Activated gamma-delta T cell (primary cell): Measurements from ENCODE around the gene IFT80.
A peak's percentile ranks its signal among the peaks of the same experiment; 100 is the strongest.

Experiments used
- DNase-seq: peaks from one replicate; lab custom pipeline; 2025; lab: John Stamatoyannopoulos, UW
- total RNA-seq, 2 donors: gene quantifications; one replicate each; lab custom pipeline; 2026; lab: John Stamatoyannopoulos, UW

IFT80 gene
- 36.6 to 58.4 reads per million in 2 donors for total RNA-seq

- peak; percentile 85 for DNase-seq
Measured at GRCh38 chr3:160399125-160400029, at the start of gene IFT80, which contains the start of gene SMC4. TSS of gene IFT80 (minus strand) at chr3:160399225. CDS start at chr3:160384600, 14,625 bp downstream. TSS of gene SMC4 (plus strand) at chr3:160399650. CDS start at chr3:160400827, 1,177 bp downstream.

DNA sequence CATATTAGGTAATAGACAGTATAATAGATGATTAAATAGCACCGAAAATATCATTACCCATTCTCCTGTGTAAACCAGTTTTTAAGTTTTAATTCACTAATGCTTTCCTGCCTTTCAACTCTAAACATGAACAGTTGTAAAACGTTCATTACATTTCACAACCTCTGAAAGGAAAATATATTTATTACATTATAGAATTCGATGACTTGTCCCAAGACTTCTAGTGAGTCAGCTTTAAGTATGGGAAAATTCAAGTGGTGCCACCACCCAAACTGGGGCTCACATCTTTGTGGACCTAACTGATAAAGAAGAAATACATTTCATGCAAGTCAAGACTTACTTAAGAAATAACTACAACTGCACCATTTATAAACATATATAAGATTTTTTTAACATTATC, 48.5 kb upstream of the IFT80 start:
- no peak for DNase-seq

DNA sequence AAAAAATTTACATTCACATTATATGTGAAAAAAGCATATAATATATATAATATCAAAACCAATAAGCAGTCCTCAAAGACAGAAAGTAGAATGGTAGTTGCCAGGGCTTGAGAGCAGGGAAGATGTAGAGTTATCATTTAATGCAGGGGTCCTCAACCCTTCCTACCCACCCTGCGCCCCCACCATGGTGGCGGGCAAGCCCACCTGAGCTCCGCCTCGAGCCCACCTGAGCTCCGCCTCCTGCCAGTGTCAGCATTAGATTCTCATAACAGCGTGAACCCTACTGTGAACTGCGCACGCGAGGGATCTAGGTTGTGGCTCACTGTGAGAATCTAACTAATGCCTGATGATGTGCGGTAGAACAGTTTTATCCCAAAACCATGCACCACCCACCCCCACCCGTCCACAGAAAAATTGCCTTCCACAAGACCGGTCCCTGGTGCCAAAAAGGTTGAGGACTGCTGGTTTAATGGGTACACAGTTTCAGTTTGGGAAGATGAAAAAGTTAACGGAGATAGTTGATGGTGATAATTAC, 47.6 kb upstream of the IFT80 start:
- DNase-seq: no peak

DNA sequence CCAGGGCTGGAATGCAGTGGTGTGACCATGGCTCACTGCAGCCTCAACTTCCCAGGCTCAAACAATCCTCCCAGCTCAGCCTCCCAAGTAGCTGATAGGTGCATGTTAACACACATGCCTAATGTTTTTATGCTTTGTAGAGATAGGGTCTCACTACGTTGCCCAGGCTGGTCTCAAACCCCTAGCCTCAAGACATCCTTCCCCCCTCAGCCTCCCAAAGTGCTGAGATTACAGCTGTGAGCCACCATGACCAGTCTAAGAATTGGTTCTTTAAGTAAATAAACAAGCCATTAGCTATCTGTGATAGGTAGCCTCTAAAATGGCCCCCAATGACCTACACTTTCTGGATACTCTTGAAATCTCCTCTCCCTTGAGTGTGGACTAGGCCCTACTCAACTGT, 46.8 kb upstream of the IFT80 start:
- DNase-seq: no peak

DNA sequence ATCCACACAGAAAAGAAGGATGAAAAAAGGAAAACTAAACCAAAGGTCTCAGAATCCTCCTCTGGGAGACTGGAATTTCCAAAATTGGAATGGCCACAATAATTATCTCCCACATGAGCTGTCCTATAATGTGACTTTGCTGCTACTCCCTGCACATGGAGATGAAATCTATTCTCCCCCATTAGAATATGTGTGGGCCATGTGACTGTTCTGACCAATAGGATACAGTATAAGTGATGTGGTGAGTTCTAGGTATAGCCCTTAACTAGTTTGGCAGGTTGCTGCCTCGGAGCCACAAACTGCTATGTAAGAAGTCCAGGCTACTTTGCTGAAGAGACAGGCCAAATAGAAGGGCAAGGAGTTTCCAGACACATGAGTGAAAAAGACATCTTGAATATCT, 45.4 kb upstream of the IFT80 start:
- no peak for DNase-seq

DNA sequence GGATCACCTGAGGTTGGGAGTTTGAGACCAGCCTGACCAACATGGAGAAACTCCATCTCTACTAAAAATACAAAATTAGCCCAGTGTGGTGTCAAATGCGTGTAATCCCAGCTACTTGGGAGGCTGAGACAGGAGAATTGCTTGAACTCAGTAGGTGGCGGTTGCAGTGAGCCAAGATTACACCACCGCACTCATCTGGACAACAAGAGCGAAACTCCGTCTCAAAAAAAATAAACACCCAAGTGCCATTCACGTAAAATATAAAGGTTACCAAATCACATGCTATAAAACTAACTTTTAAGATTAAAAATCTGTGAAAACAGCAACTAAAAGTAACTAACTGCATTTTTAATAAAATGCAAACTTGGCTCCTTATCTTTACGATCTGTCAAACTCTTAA, 41.7 kb upstream of the IFT80 start:
- no peak for DNase-seq

DNA sequence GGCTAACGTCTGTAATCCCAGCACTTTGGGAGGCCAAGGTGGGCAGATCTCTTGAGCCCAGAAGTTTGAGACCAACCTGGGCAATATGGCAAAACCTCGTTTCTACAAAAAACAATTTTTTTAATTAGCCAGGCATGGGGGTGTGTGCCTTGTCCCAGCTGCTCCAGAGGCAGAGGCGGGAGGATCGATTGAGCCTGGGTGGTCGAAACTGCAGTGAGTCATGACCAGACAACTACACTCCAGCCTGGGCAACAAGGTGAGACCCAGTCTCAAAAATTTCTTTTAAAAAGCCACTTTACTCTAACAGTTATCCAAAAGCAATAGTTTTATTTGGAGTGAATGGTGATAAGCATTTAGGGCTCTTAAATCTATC, 38.0 kb upstream of the IFT80 start:
- DNase-seq: no peak

GRCh38 chr3:160435747-160436146, 36.7 kb upstream of the IFT80 start:
- no peak for DNase-seq

DNA sequence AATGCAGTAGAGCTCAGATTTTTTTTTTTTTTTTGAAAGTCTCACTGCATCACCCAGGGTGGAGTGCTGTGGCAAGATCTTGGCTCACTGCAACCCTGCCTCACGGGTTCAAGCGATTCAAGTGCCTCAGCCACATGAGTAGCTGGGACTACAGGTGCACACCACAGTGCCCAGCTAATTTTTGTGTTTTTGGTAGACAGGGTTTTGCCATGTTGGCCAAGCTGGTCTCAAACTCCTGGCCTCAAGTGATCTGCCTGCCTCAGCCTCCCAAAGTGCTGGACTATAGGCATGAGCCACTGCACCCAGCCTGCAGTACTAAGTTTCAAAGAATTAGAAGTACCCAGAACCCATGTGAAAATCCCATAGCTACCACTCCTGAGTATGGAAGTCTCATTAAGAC, 36.1 kb upstream of the IFT80 start:
- DNase-seq: no peak

DNA sequence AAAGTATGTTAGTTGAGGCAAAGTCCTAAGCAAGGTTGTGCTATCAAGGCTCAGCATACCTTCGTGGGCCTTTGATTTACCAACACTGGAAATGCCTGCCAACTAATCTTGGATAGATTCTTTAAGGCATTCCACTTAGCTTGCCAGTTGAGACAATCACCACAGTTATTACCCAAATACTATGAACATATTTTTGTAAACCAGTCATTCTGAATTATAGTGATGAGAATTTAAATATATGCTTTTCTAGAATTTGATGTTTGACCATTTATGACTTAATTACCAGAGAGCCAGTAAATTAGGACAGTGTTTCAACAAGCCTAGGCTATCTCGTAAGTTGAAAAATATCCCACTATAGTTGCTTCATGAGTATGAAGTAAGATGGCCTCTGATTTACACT, 35.0 kb upstream of the IFT80 start:
- DNase-seq: no peak

DNA sequence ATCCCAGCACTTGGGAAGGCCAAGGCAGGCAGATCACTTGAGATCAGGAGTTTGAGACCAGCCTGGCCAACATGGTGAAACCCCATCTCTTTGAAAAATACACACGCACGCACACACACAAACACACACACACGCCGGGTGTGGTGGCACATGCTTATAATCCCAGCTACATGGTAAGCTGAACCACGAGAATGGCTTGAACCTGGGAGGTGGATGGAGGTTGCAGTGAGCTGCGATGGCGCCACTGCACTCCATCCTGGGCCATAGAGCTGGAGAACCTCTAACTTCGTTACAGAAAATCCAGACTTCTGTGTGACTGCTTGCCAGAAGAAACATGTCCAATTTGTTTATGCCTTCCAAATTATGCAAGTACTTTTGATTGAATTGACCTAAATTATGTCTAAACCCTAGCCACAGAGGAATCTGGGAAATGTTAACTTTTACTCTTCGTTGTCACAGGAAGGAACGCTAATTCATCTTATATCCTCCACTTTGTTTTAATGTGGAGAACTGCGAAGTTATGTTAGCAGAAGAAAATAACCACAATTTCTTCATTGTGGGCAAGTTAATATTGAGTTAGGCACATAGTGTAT, 28.9 kb upstream of the IFT80 start:
- DNase-seq: no peak

DNA sequence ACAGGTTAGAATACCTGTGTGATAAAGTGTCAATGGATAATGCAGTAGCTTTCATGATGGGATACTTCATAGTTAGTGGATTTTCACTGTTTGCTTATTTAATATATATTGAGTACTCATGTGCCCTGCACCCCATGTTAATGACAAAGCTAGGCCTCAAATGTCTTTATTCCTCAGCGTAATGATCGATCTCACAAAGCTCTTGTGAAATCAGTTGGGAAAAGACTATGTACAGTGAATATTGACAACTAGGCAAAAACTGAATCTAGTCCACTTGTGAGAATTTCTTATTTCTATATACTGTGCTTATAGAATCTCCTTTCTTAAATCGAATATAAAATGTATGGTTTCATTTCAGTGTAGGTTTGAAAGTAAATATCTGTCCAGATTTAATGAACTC, 18.3 kb upstream of the IFT80 start:
- no peak for DNase-seq

DNA sequence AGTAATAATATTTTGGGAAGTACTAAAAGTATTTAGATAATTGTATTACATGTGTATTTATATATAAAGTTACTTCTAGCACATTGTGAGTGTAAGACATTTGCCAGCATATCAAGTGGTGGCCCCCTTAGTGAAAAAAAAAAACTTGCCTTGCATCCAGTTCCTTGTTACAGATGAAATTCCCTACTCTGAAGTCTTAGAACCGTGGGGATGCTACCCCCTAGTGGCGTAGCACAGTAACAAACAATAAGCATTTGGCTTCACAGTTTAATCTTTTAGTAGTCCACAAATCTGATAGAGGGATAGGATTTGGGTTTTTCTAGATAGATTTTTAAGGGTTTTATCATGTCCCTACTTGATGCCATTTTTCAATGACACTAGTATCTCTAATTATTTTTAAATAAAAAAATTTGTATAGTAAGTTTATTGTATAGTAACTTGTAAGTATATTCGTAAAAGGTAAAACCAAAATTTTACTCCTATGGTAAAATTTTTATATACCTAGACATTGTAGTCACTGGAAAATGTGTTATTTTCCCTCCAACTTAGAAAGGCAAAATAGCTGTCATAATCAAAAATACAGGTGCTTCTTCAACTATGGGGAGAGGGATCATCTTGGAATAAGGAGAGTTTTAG, 14.7 kb upstream of the IFT80 start:
- DNase-seq: no peak

GRCh38 chr3:160412477-160412876, 13.5 kb upstream of the IFT80 start:
- no peak for DNase-seq

- DNase-seq: no peak
Measured at GRCh38 chr3:160409812-160410610, 11.0 kb upstream of the IFT80 start.

GRCh38 chr3:160403796-160404470, 4.9 kb upstream of the IFT80 start:
- no peak for DNase-seq

GRCh38 chr3:160403028-160403545, 4.1 kb upstream of the IFT80 start:
- no peak for DNase-seq

DNA sequence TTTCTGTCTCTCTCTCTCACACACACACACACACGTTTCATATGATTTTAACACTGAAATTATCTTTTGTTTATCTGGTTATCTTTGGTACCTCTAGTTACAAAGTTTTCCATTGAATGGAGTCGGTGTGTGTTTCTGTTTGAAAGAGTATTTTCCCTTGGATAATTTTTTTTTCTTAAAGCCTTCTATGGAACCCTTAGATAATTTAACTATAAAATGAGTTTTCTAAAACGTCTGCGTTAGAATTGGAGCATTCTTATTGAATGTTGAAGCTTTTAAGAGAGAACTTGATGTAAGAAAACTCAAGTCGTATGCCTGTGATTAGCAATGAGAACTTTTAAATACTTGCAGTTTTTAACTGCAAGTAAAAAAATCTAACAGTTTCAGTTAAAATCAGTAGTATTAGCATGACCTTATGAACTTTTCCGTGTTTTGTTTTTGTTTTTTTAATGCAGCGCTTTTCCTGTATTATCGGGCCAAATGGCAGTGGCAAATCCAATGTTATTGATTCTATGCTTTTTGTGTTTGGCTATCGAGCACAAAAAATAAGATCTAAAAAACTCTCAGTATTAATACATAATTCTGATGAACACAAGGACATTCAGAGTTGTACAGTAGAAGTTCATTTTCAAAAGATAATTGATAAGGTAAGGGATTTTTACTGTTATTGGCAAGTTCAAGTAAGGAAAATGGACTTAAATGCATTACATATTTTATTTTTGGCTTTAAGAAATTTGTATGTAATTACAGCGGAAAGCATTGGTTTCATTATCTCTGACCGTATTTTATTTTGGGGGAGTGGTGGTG, 3.4 kb upstream of the IFT80 start:
- DNase-seq: no peak

GRCh38 chr3:160401291-160402095, 2.5 kb upstream of the IFT80 start:
- DNase-seq: no peak
